H9 (cell line): ENCODE measurements around the gene USP36. TPM values are rescaled to one million over a fixed set of nuclear protein-coding genes. Genes with fewer than 3 reads are reported as not detected.

ENCODE experiments used
- DNase-seq: peaks from one replicate; pipeline ENCODE4 v3.0.0-alpha.2; 2017
- H2AFZ ChIP-seq: one replicate; pipeline ENCODE4 v1.6.1; 2013; ENCODE audit warnings: mild to moderate bottlenecking, low read length, control low read depth, moderate library complexity
- H2AK5ac ChIP-seq: 2 replicates; pipeline ENCODE4 v1.6.1; 2013; ENCODE audit warnings: low read length, control low read depth, mixed read lengths; ENCODE audit not compliant: insufficient read length
- H2BK120ac ChIP-seq: one replicate; pipeline ENCODE4 v1.6.1; 2013; ENCODE audit warnings: low read depth, mild to moderate bottlenecking, low read length, control low read depth, inconsistent platforms; ENCODE audit not compliant: poor library complexity, severe bottlenecking
- H2BK12ac ChIP-seq: 2 replicates; pipeline ENCODE4 v1.6.1; 2013; ENCODE audit warnings: low read length, control low read depth, mixed read lengths, low read depth; ENCODE audit not compliant: insufficient read length
- H2BK15ac ChIP-seq: 2 replicates; pipeline ENCODE4 v1.6.1; 2013; ENCODE audit warnings: low read depth, low read length, control low read depth
- H2BK20ac ChIP-seq: one replicate; pipeline ENCODE4 v1.6.1; 2013; ENCODE audit warnings: low read depth, mild to moderate bottlenecking, low read length, control low read depth, inconsistent platforms; ENCODE audit not compliant: poor library complexity, severe bottlenecking
- H2BK5ac ChIP-seq: 2 replicates; pipeline ENCODE4 v1.6.1; 2013; ENCODE audit warnings: low read length, control low read depth, mixed read lengths; ENCODE audit not compliant: insufficient read length
- H3K14ac ChIP-seq: 2 replicates; pipeline ENCODE4 v1.6.1; 2013; ENCODE audit warnings: low read length, control low read depth; ENCODE audit not compliant: insufficient read depth
- H3K18ac ChIP-seq: 2 replicates; pipeline ENCODE4 v1.6.1; 2013; ENCODE audit warnings: low read depth, mild to moderate bottlenecking, mixed read lengths, low read length, control low read depth; ENCODE audit not compliant: insufficient read length
- H3K23ac ChIP-seq: 2 replicates; pipeline ENCODE4 v1.6.1; 2013; ENCODE audit warnings: low read length, control low read depth, mixed read lengths, low read depth; ENCODE audit not compliant: insufficient read length
- H3K23me2 ChIP-seq: 2 replicates; pipeline ENCODE4 v1.6.1; 2013; ENCODE audit warnings: low read depth, mild to moderate bottlenecking, mixed read lengths, low read length, control low read depth; ENCODE audit not compliant: insufficient read length, poor library complexity, severe bottlenecking
- H3K27ac ChIP-seq: 2 replicates; pipeline ENCODE4 v1.5.1; 2013; ENCODE audit warnings: low read length, control low read depth, mixed read lengths, low read depth; ENCODE audit not compliant: insufficient read length
- H3K27me3 ChIP-seq: 2 replicates; pipeline ENCODE4 v1.6.1; 2013; ENCODE audit warnings: low read length, control low read depth, inconsistent platforms; ENCODE audit not compliant: insufficient read depth
- H3K4ac ChIP-seq: 2 replicates; pipeline ENCODE4 v1.6.1; 2013; ENCODE audit warnings: low read depth, mild to moderate bottlenecking, control low read depth, inconsistent platforms, low read length, moderate library complexity
- H3K4me1 ChIP-seq: 2 replicates; pipeline ENCODE4 v1.6.1; 2013; ENCODE audit warnings: low read length, control low read depth, inconsistent platforms; ENCODE audit not compliant: insufficient read depth
- H3K4me2 ChIP-seq: 2 replicates; pipeline ENCODE4 v1.6.1; 2013; ENCODE audit warnings: low read length, control low read depth, mixed read lengths; ENCODE audit not compliant: insufficient read length, insufficient read depth
- H3K56ac ChIP-seq: 2 replicates; pipeline ENCODE4 v1.6.1; 2013; ENCODE audit warnings: low read depth, mild to moderate bottlenecking, mixed read lengths, low read length, control low read depth; ENCODE audit not compliant: insufficient read length
- H3K79me1 ChIP-seq: 2 replicates; pipeline ENCODE4 v1.6.1; 2013; ENCODE audit warnings: low read depth, mild to moderate bottlenecking, moderate library complexity, low read length, control low read depth, inconsistent platforms; ENCODE audit not compliant: insufficient read depth, poor library complexity, severe bottlenecking
- H3K79me2 ChIP-seq: 2 replicates; pipeline ENCODE4 v1.6.1; 2013; ENCODE audit warnings: low read length, control low read depth, inconsistent platforms; ENCODE audit not compliant: insufficient read depth
- H3K9ac ChIP-seq: 2 replicates; pipeline ENCODE4 v1.6.1; 2013; ENCODE audit warnings: low read length, control low read depth, mixed read lengths; ENCODE audit not compliant: insufficient read length; ENCODE audit errors: extremely low read depth
- H3K9me3 ChIP-seq: one replicate; pipeline ENCODE4 v1.6.1; 2013; ENCODE audit warnings: low read depth, low read length, inconsistent platforms; ENCODE audit not compliant: control insufficient read depth
- H3T11ph ChIP-seq: one replicate; pipeline ENCODE4 v1.6.1; 2013; ENCODE audit warnings: mild to moderate bottlenecking, low read length, control low read depth, inconsistent platforms
- H4K20me1 ChIP-seq: one replicate; pipeline ENCODE4 v1.6.1; 2013; ENCODE audit not compliant: control insufficient read depth, insufficient read length, insufficient read depth
- H4K5ac ChIP-seq: 2 replicates; pipeline ENCODE4 v1.6.1; 2013; ENCODE audit warnings: low read depth, mild to moderate bottlenecking, mixed read lengths, low read length, control low read depth; ENCODE audit not compliant: insufficient read length
- H4K8ac ChIP-seq: replicated peaks from 2 replicates; pipeline ENCODE4 v1.6.1; 2013; ENCODE audit warnings: low read length, control low read depth, mixed read lengths, low read depth; ENCODE audit not compliant: insufficient read length
- H4K91ac ChIP-seq: 2 replicates; pipeline ENCODE4 v1.6.1; 2013; ENCODE audit warnings: low read depth, mild to moderate bottlenecking, moderate library complexity, mixed read lengths, low read length, control low read depth; ENCODE audit not compliant: insufficient read length
- H3K27ac Mint-ChIP-seq, 3 experiments: 2 replicates in 2 of 3; 3 replicates in 1 of 3; pipeline ENCODE4 v1.8.0; 2020 to 2021; ENCODE audit warnings: mixed read lengths in 3 of 3, mild to moderate bottlenecking in 1 of 3, moderate library complexity in 1 of 3
- H3K27me3 Mint-ChIP-seq: 2 replicates; pipeline ENCODE4 v1.8.0; 2021; ENCODE audit warnings: low read depth, mild to moderate bottlenecking, moderate library complexity, mixed read lengths
- H3K36me3 Mint-ChIP-seq, 3 experiments: 2 replicates in 2 of 3; 3 replicates in 1 of 3; pipeline ENCODE4 v1.8.0; 2020 to 2021; ENCODE audit warnings: low read depth in 3 of 3, mixed read lengths in 3 of 3; ENCODE audit not compliant: insufficient read depth in 1 of 3
- H3K4me1 Mint-ChIP-seq, 2 experiments: 2 replicates each; pipeline ENCODE4 v1.8.0; 2020; ENCODE audit warnings: mixed read lengths in 2 of 2
- H3K4me3 Mint-ChIP-seq, 2 experiments: 2 replicates in 1 of 2; 3 replicates in 1 of 2; pipeline ENCODE4 v1.8.0; 2020 to 2021; ENCODE audit warnings: mild to moderate bottlenecking in 2 of 2, mixed read lengths in 2 of 2, moderate library complexity in 1 of 2
- H3K9me3 Mint-ChIP-seq, 2 experiments: 2 replicates in 1 of 2; 3 replicates in 1 of 2; pipeline ENCODE4 v1.8.0; 2020; ENCODE audit warnings: mild to moderate bottlenecking in 2 of 2, mixed read lengths in 2 of 2, moderate library complexity in 1 of 2
- CTCF ChIP-seq: fragments of 200-600 bp; sonication (generic); conservative IDR thresholded peaks from 3 replicates; pipeline ENCODE4 v1.8.0; 2021; ENCODE audit warnings: antibody characterized with exemption, mild to moderate bottlenecking
- WGBS: extraction: QIAGEN DNeasy Blood & Tissue Kit; methylation state at CpG from one replicate; pipeline ENCODE4 v1.1.7; 2013; ENCODE audit warnings: missing lambda C conversion rate, low lambda C conversion rate, mixed read lengths; ENCODE audit not compliant: insufficient read length; ENCODE audit errors: extremely low coverage; 5-methylcytosine and 5-hydroxymethylcytosine counted together
- total RNA-seq: library from RNA; stranded (reverse); gene quantifications from 2 replicates; pipeline ENCODE4 v1.2.1, GENCODE V29; 2021

Gene USP36
- total RNA-seq, 1 experiment from 2014 or later = 106 TPM

GRCh38 chr17:78854508-78854907 is 13.9 kb upstream of the USP36 start:
- Histone ChIP-seq H3K23ac (no peak overlapping the region), H3K9ac (no peak overlapping the region), H4K5ac (no peak overlapping the region), H2BK20ac (no peak overlapping the region), H3K14ac (no peak overlapping the region), H3K56ac (no peak overlapping the region), H2BK120ac (no peak overlapping the region), H4K8ac (no peak overlapping the region), H3K23me2 (no peaks in the 10 kb centered on the region), H2BK12ac (no peak overlapping the region), H2AK5ac (no peak overlapping the region), H3K27ac (no peak overlapping the region), H3K4me2 (no peak overlapping the region), H4K91ac (no peak overlapping the region), H3K4me1 (no peaks in the 10 kb centered on the region), H3T11ph (no peak overlapping the region), H2BK15ac (no peak overlapping the region), H3K79me1 (no peaks in the 10 kb centered on the region), H3K79me2 (no peaks in the 10 kb centered on the region), H3K18ac (no peak overlapping the region), H3K4ac (no peak overlapping the region), H3K27me3 (no peaks in the 10 kb centered on the region), H2BK5ac (no peak overlapping the region), H2AFZ (no peak overlapping the region), H3K9me3 (no peaks in the 10 kb centered on the region), H4K20me1 (no peaks in the 10 kb centered on the region)
- H3K27me3 Mint-ChIP-seq = no peaks in the 10 kb centered on the region
- no peaks in the 10 kb centered on the region for H3K4me1 Mint-ChIP-seq
- peaks cover 0 to 16% (median 0%) of the 10 kb centered on the region in 3 experiments; a peak in 3 of 7 replicates for H3K36me3 Mint-ChIP-seq
- H3K27ac Mint-ChIP-seq = no peak overlapping the region
- DNase-seq = no peak
- H3K4me3 Mint-ChIP-seq = no peak overlapping the region
- WGBS = no CpG with 5 or more reads among the region's 9 CpGs
- H3K9me3 Mint-ChIP-seq = no peaks in the 10 kb centered on the region
- TF ChIP-seq CTCF = no peak
